RPMI7951 (cell line): ENCODE results near the gene UPK3A. TPM values are rescaled to one million over a fixed set of nuclear protein-coding genes. Genes with fewer than 3 reads are reported as not detected.
"Not testable (repeated sequence)": the region's sequence is repeated elsewhere in the genome, so short reads cannot be mapped to it uniquely, and the experiment has no call there.

ENCODE experiments used
- DNase-seq: peaks from one replicate; pipeline ENCODE4 v3.0.0-alpha.2; 2012; ENCODE audit warnings: low read depth
- total RNA-seq: library from RNA; depleted of rRNA; stranded (reverse); fragments of >200 nt; shearing (Covaris generic); gene quantifications from 2 replicates; pipeline ENCODE4 v1.2.3, GENCODE V29; 2014

UPK3A gene
- total RNA-seq, 1 experiment from 2014 or later: not detected

DNA sequence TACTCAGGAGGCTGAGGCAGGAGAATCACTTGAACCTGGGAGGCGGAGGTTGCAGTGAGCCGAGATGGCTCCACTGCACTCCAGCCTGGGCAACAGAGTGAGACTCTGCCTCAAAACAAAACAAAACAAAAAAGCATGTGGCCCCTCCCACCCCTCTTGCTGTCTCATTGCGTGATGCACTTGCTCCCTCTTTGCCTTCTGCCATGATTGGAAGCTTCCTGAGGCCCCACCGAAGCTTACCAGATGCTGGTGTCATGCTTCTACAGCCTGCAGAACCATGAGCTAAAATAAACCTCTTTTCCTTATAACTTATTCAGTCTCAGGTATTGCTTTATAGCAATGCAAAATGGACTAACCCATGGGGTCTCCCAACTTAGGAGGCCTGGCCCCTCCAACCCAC, 26.8 kb upstream of the UPK3A start:
- not testable (repeated sequence) for DNase-seq

- DNase-seq: no peak
These were observed 24.9 kb upstream of the UPK3A start for GRCh38 chr22:45259754-45260394.

- DNase-seq: not testable (repeated sequence)
These were observed 24.4 kb upstream of the UPK3A start for GRCh38 chr22:45260395-45260759.

- DNase-seq: no peak
These were observed 23.2 kb upstream of the UPK3A start for GRCh38 chr22:45261407-45262088.

DNA sequence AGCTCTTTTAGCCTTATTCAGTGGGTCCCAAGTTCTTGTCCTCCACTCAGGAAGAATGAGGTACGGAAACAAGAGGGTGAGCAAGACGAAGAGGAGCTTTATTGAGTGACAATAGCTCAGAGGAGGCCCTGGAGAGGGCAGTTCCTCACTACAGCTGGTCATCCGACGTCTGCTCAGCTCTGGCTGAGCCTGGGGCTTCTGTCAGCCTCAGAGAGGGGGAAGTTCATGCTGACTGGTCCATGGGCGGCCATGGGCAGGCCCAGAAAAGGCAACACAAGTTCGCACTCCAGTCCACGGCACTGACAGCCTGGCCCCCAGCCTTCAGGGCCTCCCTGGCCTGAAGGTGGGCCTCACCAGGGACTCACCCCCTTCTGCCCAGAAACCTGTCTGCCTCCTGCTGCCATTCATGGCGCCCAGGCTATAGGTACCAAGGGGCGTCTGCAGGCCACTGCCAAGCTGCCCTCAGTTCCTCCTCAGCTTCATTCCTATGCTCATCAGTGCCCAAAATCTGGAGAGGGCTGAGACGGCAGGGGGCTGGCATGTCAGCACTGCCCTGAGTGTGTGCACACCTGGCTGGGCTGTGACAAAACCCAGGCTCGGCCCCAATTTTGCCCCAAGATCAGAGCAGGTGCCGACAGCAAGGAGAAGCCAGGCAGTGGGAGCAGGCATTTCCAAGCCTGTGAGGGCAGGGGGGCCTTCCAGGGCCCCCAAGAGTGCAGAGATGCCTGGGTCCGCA, 22.4 kb upstream of the UPK3A start:
- no peak for DNase-seq

DNA sequence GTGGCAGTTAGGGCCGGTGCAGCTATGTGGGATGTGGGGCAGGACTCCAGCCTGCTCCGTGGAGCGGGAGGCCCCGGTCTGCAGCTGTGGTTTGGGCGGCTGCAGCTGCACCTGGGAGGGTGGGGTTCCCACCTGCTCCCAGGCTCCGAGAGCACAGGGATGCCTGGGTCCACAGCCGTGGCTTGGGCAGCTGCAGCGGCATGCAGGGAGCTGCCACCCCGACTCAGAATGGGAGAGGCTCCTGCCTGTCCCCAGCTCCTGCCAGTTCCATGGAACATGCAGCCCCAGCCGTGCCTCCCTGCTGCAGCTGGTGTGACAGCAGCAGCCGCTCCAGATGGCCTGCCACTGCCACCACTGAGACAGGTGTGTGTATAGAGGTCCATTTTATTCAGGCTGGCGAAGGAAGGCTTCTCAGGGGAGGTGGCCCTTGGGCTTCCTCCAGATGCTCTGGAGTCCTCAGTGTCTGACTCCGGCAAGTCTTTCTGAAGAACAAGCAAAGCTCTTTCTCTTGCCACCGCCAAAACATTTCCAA, 21.8 kb upstream of the UPK3A start:
- no peak for DNase-seq

DNA sequence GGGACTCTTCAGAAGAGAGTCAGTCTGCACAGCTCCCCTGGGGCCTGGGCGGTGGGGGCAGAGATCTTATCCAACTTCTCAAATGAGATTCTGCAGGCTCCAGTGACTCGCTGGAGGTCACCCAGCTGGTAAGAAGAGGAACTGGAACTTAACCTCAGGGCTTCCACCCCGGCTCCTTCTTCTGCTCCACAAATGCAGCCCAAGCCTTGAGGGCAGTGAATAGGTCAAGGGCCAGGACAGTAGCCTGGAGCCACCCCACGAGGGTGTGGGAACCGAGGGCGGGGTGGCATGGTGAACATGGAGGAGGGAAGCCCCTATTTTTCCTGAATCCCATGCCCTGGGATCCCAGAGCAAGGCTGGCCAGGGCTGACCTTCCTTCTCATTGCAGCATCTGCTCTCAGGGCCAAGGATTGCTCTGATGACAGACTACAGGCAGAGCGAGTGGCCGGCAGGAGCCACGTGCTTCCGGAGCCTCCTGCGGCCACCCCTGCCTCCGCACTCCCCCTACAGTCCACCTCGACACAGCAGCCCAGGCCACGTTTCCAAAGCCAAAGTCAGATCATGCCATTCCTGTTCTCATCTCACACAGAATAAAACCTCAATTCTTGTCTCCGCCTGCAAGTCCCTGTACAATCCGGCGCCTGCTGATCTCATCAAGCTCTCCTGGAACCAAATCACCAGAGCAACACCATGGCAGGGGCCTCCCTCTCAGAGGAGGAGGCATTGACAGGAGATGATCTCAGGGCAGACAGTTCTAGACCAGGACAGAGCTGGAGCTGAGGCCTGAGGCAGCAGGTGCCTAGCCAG, 21.1 kb upstream of the UPK3A start:
- peak; percentile 70 for DNase-seq

DNA sequence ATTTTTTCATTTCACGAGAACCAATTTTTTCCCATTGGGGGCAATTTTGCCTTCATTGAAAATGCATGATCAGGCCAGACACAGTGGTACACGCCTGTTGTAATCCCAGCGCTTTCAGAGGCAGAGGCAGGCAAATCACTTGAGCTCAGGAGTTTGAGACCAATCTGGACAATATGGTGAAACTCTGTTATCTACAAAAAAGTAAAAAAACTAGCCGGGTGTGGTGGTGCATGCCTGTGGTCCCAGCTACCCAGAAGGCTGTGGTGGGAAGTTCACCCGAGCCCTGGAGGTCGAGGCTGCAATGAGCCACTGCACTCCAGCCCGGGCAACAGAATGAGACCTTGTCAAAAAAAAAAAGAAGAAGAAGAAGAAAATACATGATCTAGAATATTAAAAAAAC, 19.2 kb upstream of the UPK3A start:
- DNase-seq: no peak

- no peak for DNase-seq
These were observed 16.4 kb upstream of the UPK3A start for GRCh38 chr22:45268167-45268957.

- peak; percentile 58 for DNase-seq
These were observed 15.5 kb upstream of the UPK3A start for GRCh38 chr22:45268958-45269844.

DNA sequence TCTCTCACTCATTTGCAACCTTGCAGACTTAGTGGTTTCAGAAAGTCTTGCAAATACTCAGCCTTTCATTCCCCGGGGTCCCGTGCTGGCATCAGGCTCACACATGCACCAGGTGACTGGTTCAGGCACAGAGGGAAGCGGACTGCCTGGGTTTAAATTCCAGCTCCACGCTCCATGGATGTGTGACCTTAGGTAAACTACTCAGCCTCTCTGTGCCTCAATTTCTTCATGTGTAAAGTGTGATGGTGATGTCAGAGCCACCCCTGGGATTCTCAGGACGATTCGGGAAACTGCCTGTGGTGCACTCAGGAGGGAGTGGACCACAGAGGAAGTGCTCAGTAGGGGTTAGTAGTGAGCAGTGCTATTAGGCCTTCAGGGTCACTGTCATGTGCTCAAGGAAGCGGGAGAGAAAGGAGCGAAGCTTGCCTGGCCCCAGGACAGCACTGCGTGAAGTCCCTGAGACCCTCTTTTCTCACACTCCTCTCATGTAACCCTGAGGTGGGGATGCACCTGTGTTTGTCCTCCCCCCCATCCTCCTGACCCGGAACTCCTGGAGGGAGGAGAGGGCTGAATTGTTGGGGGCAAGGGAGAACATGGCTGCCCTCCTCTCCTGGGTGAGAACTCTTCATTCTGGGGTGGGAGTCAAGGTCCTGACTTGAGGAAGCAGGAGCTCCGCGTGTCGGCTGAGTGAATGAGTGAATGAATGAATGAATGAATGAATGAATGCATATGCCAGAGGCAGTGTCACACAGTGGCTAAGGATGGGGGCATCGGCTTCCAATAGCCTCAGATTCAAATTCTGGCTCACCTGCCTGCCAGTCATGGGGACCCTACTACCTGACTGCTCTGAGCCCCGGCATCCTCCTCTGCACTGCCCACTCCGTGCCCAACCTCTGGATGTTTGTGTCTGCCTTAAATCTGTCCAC, 14.4 kb upstream of the UPK3A start:
- DNase-seq: no peak

GRCh38 chr22:45271667-45272201, 13.0 kb upstream of the UPK3A start:
- DNase-seq: peak; percentile 25

- no peak for DNase-seq
These were observed 12.3 kb upstream of the UPK3A start for GRCh38 chr22:45272498-45272897.

GRCh38 chr22:45273452-45274075, 11.2 kb upstream of the UPK3A start:
- no peak for DNase-seq

DNA sequence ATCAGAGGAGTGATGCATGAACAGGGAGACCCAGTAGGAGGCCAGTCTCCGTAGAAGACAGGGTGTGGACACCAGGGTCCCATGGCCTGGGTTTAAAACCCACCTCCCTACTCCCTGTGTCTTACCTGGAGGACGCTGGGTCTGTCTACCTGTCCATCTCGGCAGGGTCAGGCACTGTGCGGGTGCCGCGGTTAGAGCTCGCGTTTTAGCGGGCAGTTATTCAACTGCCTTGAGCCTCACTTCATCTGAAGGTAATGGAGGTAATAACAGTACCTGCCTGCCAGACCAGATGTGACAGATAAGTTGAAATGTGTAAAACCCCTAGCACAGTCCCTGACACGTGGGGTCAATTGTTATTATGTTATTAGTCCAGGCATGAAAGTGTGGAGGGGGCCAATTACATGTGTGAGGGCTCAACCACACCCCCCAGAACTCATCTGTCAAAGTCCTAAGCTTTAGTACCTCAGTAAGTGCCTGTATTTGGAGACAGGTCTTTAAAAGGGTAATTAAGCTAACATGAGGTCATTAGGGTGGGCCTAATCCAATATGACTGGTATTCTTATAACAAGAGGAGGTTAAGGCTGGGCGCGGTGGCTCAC, 8.1 kb upstream of the UPK3A start:
- DNase-seq: no peak

- DNase-seq: not testable (repeated sequence)
These were observed 7.0 kb upstream of the UPK3A start for GRCh38 chr22:45277720-45278119.

DNA sequence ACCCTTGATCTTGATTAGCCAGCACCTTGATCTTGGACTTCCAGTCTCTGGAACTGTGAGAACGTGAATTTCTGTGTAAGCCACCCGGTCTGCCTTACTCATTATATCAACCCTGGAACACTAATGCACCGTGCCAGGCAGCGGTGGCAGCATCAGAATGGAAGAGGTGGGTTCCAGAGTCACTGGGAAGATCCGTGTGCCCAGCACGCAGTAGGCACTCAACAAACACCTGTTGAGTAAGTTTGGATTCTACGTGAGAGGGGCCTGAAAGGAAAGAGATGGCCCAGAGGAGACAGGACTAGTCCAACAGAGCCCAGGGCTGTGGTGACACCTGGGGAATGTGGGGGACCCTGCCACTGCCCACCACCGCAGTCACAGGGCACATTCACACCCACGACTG, 6.6 kb upstream of the UPK3A start:
- no peak for DNase-seq

DNA sequence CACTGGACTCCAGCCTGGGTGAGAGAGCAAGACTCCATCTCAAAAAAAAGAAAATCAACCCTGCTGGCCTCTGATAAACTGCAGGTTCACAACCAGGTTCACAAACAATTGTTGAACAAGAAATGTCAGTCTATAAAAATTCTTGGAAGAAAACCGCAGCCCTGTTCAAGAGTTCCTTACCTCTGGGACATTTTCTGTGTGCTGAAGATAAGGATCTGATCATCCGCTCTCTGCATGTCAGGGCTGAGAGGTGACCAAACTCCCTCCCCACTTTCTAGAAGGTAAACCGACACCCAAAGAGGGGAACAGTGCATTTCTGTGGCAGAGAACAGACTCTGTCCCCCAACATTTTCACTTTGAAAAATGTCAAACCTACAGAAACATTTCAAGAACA, 4.2 kb upstream of the UPK3A start:
- DNase-seq: no peak
